Kidney (tissue), 14 donors: Measurements from ENCODE around the gene ZNHIT2. TPM values are rescaled to one million over a fixed set of nuclear protein-coding genes. Genes with fewer than 3 reads are reported as not detected.

Experiments
- DNase-seq, 5 donors: peaks; one replicate each; pipeline ENCODE4 v3.0.0-alpha.2; 2013 to 2020
- FAIRE-seq: peaks from 2 replicates; lab custom pipeline; 2012; peaks lifted over from hg19 to GRCh38; lab: Jason Lieb, UNC
- H3K27ac ChIP-seq, 2 donors: one replicate each; pipeline ENCODE4 v1.7.0; 2013; ENCODE audit warnings: low read depth in 2 of 2, low read length in 2 of 2, inconsistent platforms in 1 of 2
- H3K27me3 ChIP-seq: one replicate; pipeline ENCODE4 v1.7.1; 2013; ENCODE audit warnings: low read length, inconsistent platforms; ENCODE audit not compliant: control insufficient read depth, insufficient read depth
- H3K36me3 ChIP-seq, 3 donors: one replicate each; pipeline versions ENCODE4 v1.7.0 to v1.7.1; 2013; ENCODE audit warnings: low read length in 3 of 3, control low read depth in 1 of 3, inconsistent platforms in 1 of 3; ENCODE audit not compliant: insufficient read depth in 3 of 3, control insufficient read depth in 2 of 3
- H3K4me1 ChIP-seq, 3 donors: one replicate each; pipeline versions ENCODE4 v1.7.0 to v1.7.1; 2013; ENCODE audit warnings: low read length in 3 of 3, inconsistent platforms in 1 of 3, low read depth in 1 of 3; ENCODE audit not compliant: control insufficient read depth in 2 of 3, insufficient read depth in 2 of 3
- H3K4me3 ChIP-seq, 3 donors: one replicate each; pipeline versions ENCODE4 v1.7.0 to v1.8.1; 2013; ENCODE audit warnings: low read length in 3 of 3, control low read depth in 1 of 3, inconsistent platforms in 1 of 3
- H3K9ac ChIP-seq, 3 donors: one replicate each; pipeline versions ENCODE4 v1.7.0 to v1.7.1; 2013; ENCODE audit warnings: low read length in 3 of 3, control low read depth in 1 of 3, inconsistent platforms in 1 of 3
- H3K9me3 ChIP-seq, 3 donors: one replicate each; pipeline versions ENCODE4 v1.7.0 to v1.7.1; 2013; ENCODE audit warnings: low read length in 3 of 3, control low read depth in 1 of 3, inconsistent platforms in 1 of 3; ENCODE audit not compliant: control insufficient read depth in 2 of 3, insufficient read depth in 1 of 3
- CTCF ChIP-seq: IDR thresholded peaks from 3 replicates; pipeline ENCODE4 v1.5.1; 2012; ENCODE audit warnings: mild to moderate bottlenecking, moderate library complexity, borderline replicate concordance; ENCODE audit not compliant: insufficient read depth; ENCODE audit errors: extremely low read depth
- intact Hi-C: fragments of 100-400 bp; cut with DNase I; formaldehyde crosslinking; loops from one replicate; pipeline ENCODE4 v1.11.1; 2022
- polyA plus RNA-seq: library from polyadenylated mRNA; stranded (reverse); fragments of 350-450 nt; fragmentation: Illumina TruSeq; extraction: RNeasy Lipid Tissue Mini Kit (QIAGEN cat#74804); gene quantifications from one replicate; pipeline ENCODE4 v1.2.3, GENCODE V29; 2014; ENCODE audit warnings: low read depth, low replicate concordance; ENCODE audit not compliant: insufficient read depth
- total RNA-seq: library from RNA; stranded (reverse); fragmentation: NEBNext Ultra II Directional; extraction: Animal tissue kit (Norgen Biotek cat#: 25700); gene quantifications from one replicate; pipeline ENCODE4 v1.2.1, GENCODE V29; 2021
- donor health status: control.
- donor health status: control.
- donor health status: control.
- donor health status: control.
- donor health status: control.
- donor health status: DM: yes; HTN: yes; CAD: no.
- donor health status: Normal renal cell carcinoma (clear cell type).

ZNHIT2 gene
- total and polyA plus RNA-seq, 2 donors from 2014 or later: 14.0 to 21.1 TPM

- peaks cover 0 to 9% (median 5%) of the 10 kb centered on the region in 3 donors for H3K4me1 ChIP-seq
- peaks cover 5 to 76% (median 29%) of the 10 kb centered on the region in 3 donors for H3K36me3 ChIP-seq
- FAIRE-seq (no peak), DNase-seq (peak in 2 of 5 donors; percentile 7 to 35)
- no peaks in the 10 kb centered on the region for H3K27me3 ChIP-seq
- no peak overlapping the region for H3K4me3 ChIP-seq
- no peak overlapping the region for H3K9ac ChIP-seq
- no peaks in the 10 kb centered on the region for H3K9me3 ChIP-seq
- no peak overlapping the region for H3K27ac ChIP-seq
- TF ChIP-seq CTCF: no peak
- intact Hi-C loops: no loop called here
Measured at GRCh38 chr11:65127473-65128181, 10.1 kb upstream of the ZNHIT2 start.

- FAIRE-seq: no peak
- TF ChIP-seq CTCF: no peak
- H3K4me3 ChIP-seq: no peak overlapping the region
- no peaks in the 10 kb centered on the region for H3K27me3 ChIP-seq
- no peak overlapping the region for H3K9ac ChIP-seq
- H3K4me1 ChIP-seq: peaks cover 0 to 7% (median 3%) of the 10 kb centered on the region in 3 donors
- no peaks in the 10 kb centered on the region for H3K9me3 ChIP-seq
- H3K36me3 ChIP-seq: peaks cover 5 to 68% (median 29%) of the 10 kb centered on the region in 3 donors
- intact Hi-C loops: no loop called here
- peak in 2 of 5 donors; percentile 1 to 33 for DNase-seq
- H3K27ac ChIP-seq: no peak overlapping the region
Measured at GRCh38 chr11:65126624-65127274, 9.2 kb upstream of the ZNHIT2 start.

- FAIRE-seq (no peak), DNase-seq (peak in 1 of 5 donors; percentile 4)
- no peak overlapping the region for H3K9ac ChIP-seq
- H3K9me3 ChIP-seq: no peaks in the 10 kb centered on the region
- H3K27ac ChIP-seq: no peak overlapping the region
- intact Hi-C loops: no loop called here
- H3K4me1 ChIP-seq: peaks cover 2 to 13% (median 11%) of the 10 kb centered on the region in 3 donors
- no peaks in the 10 kb centered on the region for H3K27me3 ChIP-seq
- no peak overlapping the region for H3K4me3 ChIP-seq
- peaks cover 7 to 63% (median 25%) of the 10 kb centered on the region in 3 donors for H3K36me3 ChIP-seq
- no peak for TF ChIP-seq CTCF
Measured at GRCh38 chr11:65125197-65126056, 7.9 kb upstream of the ZNHIT2 start.
